GM13977 (cell line): Measurements from ENCODE around the gene FAM118A.

Experiments
- DNase-seq: peaks from one replicate; pipeline ENCODE4 v3.0.0; 2012; ENCODE audit warnings: low spot score
- CTCF ChIP-seq: IDR thresholded peaks from 2 replicates; pipeline ENCODE4 v1.5.1; 2012; ENCODE audit warnings: mild to moderate bottlenecking, control low read depth; ENCODE audit not compliant: insufficient read depth; ENCODE audit errors: extremely low read depth, missing control alignments
- in situ Hi-C: fragments of 300-500 bp; cut with MboI; formaldehyde crosslinking; loops from one replicate; pipeline ENCODE4 v1.12.0; 2022; ENCODE audit warnings: low sequenced_read_pairs, low pct_unique_long_range_greater_than_20kb, mixed read lengths, inconsistent platforms; ENCODE audit not compliant: unreplicated experiment

FAM118A gene

GRCh38 chr22:45303181-45303580 is 6.6 kb upstream of the FAM118A start:
- no peak for DNase-seq
- TF ChIP-seq CTCF = no peak
- in situ Hi-C loops = no loop called here

- in situ Hi-C loops = no loop called here
- no peak for DNase-seq
- TF ChIP-seq CTCF = no peak
These were observed 4.8 kb upstream of the FAM118A start for GRCh38 chr22:45304971-45305370.

- no peak for TF ChIP-seq CTCF
- in situ Hi-C loops = no loop called here
- no peak for DNase-seq
These were observed 4.2 kb upstream of the FAM118A start for GRCh38 chr22:45305456-45306075.

- in situ Hi-C loops = no loop called here
- DNase-seq = no peak
- TF ChIP-seq CTCF = no peak
These were observed 3.6 kb upstream of the FAM118A start for GRCh38 chr22:45306139-45306538.

- in situ Hi-C loops = no loop called here
- TF ChIP-seq CTCF = no peak
- no peak for DNase-seq
These were observed 1.3 kb upstream of the FAM118A start for GRCh38 chr22:45308391-45308956.

GRCh38 chr22:45308957-45309421 is 745 bp upstream of the FAM118A start:
- TF ChIP-seq CTCF = no peak
- in situ Hi-C loops = no loop called here
- no peak for DNase-seq
